Pancreas (tissue), 10 donors: ENCODE data around the gene KLHL30. TPM values are rescaled to one million over a fixed set of nuclear protein-coding genes. Genes with fewer than 3 reads are reported as not detected.

Experiments used
- ATAC-seq, 4 donors: fragments of 200-7000 bp; cut with Tn5 transposase; one replicate each; pipeline versions ENCODE4 v1.8.0 to v1.9.1; 2020; ENCODE audit warnings: mild to moderate bottlenecking in 4 of 4, moderate library complexity in 4 of 4
- DNase-seq, 6 donors: peaks; one replicate each; pipeline ENCODE4 v3.0.0-alpha.2; 2020
- FAIRE-seq: peaks from 2 replicates; lab custom pipeline; 2012; peaks lifted over from hg19 to GRCh38; lab: Jason Lieb, UNC
- H3K27ac ChIP-seq, 4 donors: fragments of 200-600 bp; sonication (generic); 1 replicate in 3 of 4; 2 replicates in 1 of 4; pipeline versions ENCODE4 v1.5.0 to v1.8.0; 2020
- H3K27me3 ChIP-seq, 4 donors: fragments of 200-600 bp; one replicate each; pipeline ENCODE4 v1.8.0; 2021
- H3K36me3 ChIP-seq, 3 donors: fragments of 200-600 bp; sonication (generic) in 1 of 3; one replicate each; pipeline versions ENCODE4 v1.5.0 to v1.8.0; 2020 to 2021
- H3K4me1 ChIP-seq, 3 donors: fragments of 200-600 bp; one replicate each; pipeline ENCODE4 v1.8.0; 2021
- H3K4me3 ChIP-seq, 4 donors: fragments of 200-600 bp; sonication (generic) in 2 of 4; one replicate each; pipeline versions ENCODE4 v1.5.0 to v1.8.0; 2020 to 2021
- H3K9me3 ChIP-seq, 4 donors: fragments of 200-600 bp; one replicate each; pipeline ENCODE4 v1.8.0; 2021
- CTCF ChIP-seq, 4 donors: fragments of 200-600 bp; sonication (generic) in 3 of 4; IDR thresholded peaks; one replicate each; pipeline versions ENCODE4 v1.5.0 to v1.8.0; 2021; ENCODE audit warnings: antibody characterized with exemption in 4 of 4
- WGBS, 2 donors: extraction: QIAGEN DNeasy Blood & Tissue Kit; methylation state at CpG; one replicate each; pipeline ENCODE4 v1.1.7; 2013; 5-methylcytosine and 5-hydroxymethylcytosine counted together
- intact Hi-C, 3 donors: fragments of 100-400 bp; cut with DNase I; formaldehyde crosslinking; loops; one replicate each; pipeline versions ENCODE4 v1.11.1 to v1.14.2; 2022
- polyA plus RNA-seq, 2 donors: library from polyadenylated mRNA; stranded (reverse); fragments of 200-250 nt; gene quantifications; one replicate each; pipeline ENCODE4 v1.2.3, GENCODE V29; 2013
- total RNA-seq, 6 donors: library from RNA; stranded (reverse); fragmentation: NEBNext Ultra II Directional in 4 of 6; extraction: Animal tissue kit (Norgen Biotek cat#: 25700) in 4 of 6; gene quantifications; one replicate each; pipeline versions ENCODE4 v1.2.1 to v1.2.4, GENCODE V29; 2021 to 2023
- donor health status: healthy with polysubstance abuse.
- donor health status: DM: no; HTN: no; CAD: no; lungs with moderate emphysema.
- donor health status: DM: no; HTN: no; CAD: no.
- donor health status: control.
- donor health status: control.
- donor health status: Bipolar disorder and iron deficiency.
- donor health status: DM: yes; HTN: yes; CAD: no.
- donor health status: DM: no; HTN: no; CAD: no.
- donor health status: DM: no; HTN: no; CAD: no.
- donor health status: DM: yes; HTN: yes; CAD: no.

KLHL30 gene
- total and polyA plus RNA-seq, 8 donors: 0.03 to 0.14 (median 0.11) TPM; not detected in 2

DNA sequence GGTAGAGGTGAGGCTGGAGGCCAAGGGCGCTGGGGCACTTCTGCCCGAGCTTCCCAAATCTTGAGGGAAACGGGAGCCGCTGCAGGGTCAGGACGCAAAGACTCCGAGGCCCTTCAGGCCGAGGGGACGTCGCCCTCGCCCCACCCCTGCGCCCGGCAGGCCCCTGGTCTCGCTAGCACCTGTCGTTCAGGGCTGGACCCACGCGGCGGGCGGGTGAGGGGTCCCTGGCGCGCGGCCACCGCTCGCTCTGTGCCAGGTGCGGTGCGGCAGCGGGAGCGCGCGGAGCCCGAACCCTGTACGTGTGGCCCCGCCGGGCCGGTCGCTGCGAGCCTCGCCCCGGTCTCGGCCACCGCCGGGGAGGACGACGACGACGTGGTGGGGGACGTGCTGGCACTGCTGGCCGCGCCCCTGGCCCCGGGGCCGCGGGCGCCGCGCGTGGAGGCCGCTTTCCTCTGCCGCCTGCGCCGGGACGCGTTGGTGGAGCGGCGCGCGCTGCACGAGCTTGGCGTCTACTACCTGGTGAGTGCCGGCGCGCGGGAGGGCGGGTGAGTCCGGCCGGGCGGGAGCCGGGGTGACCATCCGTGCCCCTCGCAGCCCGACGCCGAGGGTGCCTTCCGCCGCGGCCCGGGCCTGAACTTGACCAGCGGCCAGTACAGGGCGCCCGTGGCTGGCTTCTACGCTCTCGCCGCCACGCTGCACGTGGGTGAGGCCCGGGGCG lies 25.2 kb downstream of the KLHL30 start:
- Histone ChIP-seq H3K27ac (no peak overlapping the region), H3K4me3 (peak overlapping the region in 2 of 4 donors; percentile 13 to 31), H3K36me3 (no peaks in the 10 kb centered on the region), H3K9me3 (no peaks in the 10 kb centered on the region), H3K4me1 (peaks cover 0 to 4% (median 0%) of the 10 kb centered on the region in 3 donors), H3K27me3 (no peaks in the 10 kb centered on the region)
- no peak for ATAC-seq
- intact Hi-C loops: no loop called here
- peak in 3 of 6 donors; percentile 34 to 68 (median 63) for DNase-seq
- WGBS, 2 donors: 11 to 12% methylated on average over 50 to 95 of the region's 95 CpGs
- no peak for FAIRE-seq
- TF ChIP-seq CTCF (IDR thresholded peaks at IDR 0.05): no peak

GRCh38 chr2:238164906-238165287 lies 26.4 kb downstream of the KLHL30 start:
- Histone ChIP-seq H3K9me3 (no peaks in the 10 kb centered on the region), H3K4me3 (no peak overlapping the region), H3K27ac (no peak overlapping the region), H3K27me3 (no peaks in the 10 kb centered on the region), H3K36me3 (no peaks in the 10 kb centered on the region), H3K4me1 (peaks cover 0 to 5% (median 4%) of the 10 kb centered on the region in 3 donors)
- FAIRE-seq (no peak), DNase-seq (peak in 1 of 6 donors; percentile 45), ATAC-seq (no peak)
- no peak for TF ChIP-seq CTCF (IDR thresholded peaks at IDR 0.05)
- intact Hi-C loops: no loop called here
- 93 to 94% methylated on average over 8 of the region's 8 CpGs for WGBS, 2 donors

DNA sequence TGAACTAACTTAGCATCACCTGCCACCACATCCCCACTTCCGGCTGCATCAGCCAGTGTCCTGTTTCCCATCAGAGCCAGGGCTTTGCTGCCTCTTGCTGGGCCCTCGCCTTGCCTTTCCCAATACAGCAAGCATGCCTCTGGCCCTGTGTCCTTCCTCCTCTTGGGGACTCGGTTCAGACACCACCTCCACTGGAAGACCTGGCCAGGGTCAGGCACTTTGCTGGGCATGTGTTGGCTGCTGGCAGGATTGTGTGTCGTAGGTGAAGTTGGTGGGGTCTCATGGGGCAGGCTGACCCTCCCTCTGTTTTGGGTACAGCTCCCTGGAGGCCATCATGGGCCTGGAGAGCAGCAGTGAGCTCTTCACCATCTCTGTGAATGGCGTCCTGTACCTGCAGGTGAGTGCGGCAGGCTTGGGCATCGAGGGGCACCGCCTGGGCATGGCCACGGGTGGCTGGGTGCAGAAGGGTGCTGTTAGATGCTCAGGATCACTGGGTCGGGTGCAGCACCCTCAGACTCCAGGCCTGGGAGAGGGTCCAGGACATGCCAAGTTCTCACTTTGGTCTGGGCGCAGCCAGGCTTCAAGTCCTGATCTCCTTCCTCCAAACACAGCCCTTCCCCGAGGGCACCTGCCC lies 26.9 kb downstream of the KLHL30 start:
- WGBS, 2 donors: 90 to 92% methylated on average over 12 of the region's 12 CpGs
- no peak for ATAC-seq
- DNase-seq: peak in 1 of 6 donors; percentile 67
- intact Hi-C loops: no loop called here
- no peaks in the 10 kb centered on the region for H3K9me3 ChIP-seq
- no peak for TF ChIP-seq CTCF (IDR thresholded peaks at IDR 0.05)
- no peak overlapping the region for H3K4me3 ChIP-seq
- FAIRE-seq: no peak
- no peaks in the 10 kb centered on the region for H3K27me3 ChIP-seq
- H3K36me3 ChIP-seq: no peaks in the 10 kb centered on the region
- peaks cover 0 to 9% (median 4%) of the 10 kb centered on the region in 3 donors for H3K4me1 ChIP-seq
- no peak overlapping the region for H3K27ac ChIP-seq

- FAIRE-seq (no peak), DNase-seq (peak in 4 of 6 donors; percentile 29 to 58 (median 42)), ATAC-seq (peak in 2 of 4 donors; percentile 34 to 53)
- H3K4me1 ChIP-seq: peaks cover 0 to 9% (median 4%) of the 10 kb centered on the region in 3 donors
- peaks cover 0 to 3% (median 0%) of the 10 kb centered on the region in 3 donors for H3K36me3 ChIP-seq
- H3K27ac ChIP-seq: no peak overlapping the region
- no peak overlapping the region for H3K4me3 ChIP-seq
- H3K27me3 ChIP-seq: no peaks in the 10 kb centered on the region
- intact Hi-C loops: no loop called here
- no peak for TF ChIP-seq CTCF (IDR thresholded peaks at IDR 0.05)
- no peaks in the 10 kb centered on the region for H3K9me3 ChIP-seq
- 70% methylated on average over 24 of the region's 24 CpGs for WGBS, 2 donors
Measured at GRCh38 chr2:238166391-238167343, 28.2 kb downstream of the KLHL30 start.
